Inflammatory macrophage treated with lipopolysaccharide for 4 hours (primary cell): ENCODE results near the gene L1CAM.
"Not testable (repeated sequence)": the region's sequence is repeated elsewhere in the genome, so short reads cannot be mapped to it uniquely, and the experiment has no call there.

ENCODE experiments used
- DNase-seq: peaks from one replicate; pipeline ENCODE4 v3.0.0-alpha.2; 2020

Gene L1CAM

DNA sequence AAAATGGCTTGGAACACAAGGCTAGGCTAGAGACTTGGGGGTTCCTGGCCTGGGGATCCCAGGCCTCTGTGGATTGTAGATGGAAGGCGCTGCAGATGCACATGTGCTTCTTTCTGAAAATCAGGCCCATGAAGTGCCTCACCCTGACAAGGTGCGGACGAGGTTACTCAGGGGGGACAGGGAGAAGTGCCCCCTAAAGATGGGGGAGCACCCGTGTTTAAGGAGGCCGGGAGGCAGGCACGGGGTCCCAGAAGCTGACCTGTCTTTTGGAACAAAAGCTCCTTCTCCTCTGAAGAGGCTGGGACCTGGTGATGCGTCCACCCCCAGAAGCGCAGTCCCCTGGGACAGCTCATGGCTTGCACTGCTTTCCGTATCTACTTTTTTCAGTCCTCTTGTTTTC lies 58.1 kb downstream of the L1CAM start:
- no peak for DNase-seq

DNA sequence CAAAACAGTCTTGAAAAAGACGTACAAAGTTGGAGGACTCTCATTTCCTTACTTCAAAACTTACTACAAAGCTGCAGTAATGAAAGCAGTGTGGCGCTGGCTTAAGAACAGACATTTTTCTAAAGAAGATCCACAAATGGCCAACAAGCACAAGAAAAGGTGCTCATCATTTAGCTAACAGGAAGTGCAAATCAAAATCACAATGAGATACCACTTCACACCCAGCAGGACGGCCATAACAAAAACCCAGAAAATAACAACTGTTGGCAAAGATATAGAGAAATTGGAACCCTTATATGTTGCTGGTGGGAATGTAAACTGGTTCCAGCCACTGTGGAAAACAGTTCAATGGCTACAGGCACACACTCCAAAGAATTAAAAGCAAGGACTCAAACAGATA lies 59.0 kb downstream of the L1CAM start:
- DNase-seq: no peak

DNA sequence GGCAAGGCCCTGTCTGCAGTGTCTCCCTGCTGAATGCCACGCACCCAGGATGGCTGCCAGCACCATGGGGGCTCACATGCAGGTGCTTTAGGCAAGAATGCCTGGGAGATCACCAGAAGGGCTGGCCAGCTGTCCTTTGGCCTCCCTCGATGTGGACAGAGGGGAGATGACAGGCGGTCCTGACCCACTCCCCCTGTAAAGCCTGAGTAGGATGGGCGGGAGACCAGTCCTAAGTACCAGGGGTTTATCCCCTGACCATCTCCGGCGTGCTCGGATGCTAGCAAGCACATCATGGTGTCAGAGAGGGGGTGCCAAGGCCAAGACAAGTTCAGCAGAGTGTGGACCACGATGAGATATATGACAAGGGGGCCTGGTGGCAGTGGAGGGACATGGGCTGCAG lies 60.9 kb downstream of the L1CAM start:
- DNase-seq: no peak

DNA sequence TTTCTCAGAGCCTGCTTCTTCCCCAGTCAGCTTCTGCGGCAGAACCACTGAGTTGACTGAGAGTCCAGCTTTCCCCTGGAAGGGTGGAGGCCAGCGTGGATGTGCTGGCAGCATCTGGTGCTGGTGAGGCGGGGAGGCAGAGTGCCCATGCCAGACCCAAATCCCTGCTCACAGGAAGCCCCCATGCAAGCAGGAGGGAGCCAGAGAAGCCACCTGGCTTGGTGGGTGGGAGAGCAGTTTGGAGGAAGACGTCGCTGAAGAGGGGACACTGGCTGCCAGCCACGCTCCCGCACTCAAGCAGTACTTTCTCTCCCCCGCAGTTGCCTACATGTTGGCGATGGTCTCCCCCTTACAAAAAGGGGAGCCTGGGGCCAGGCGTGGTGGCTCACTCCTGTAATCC lies 61.6 kb downstream of the L1CAM start:
- DNase-seq: no peak

DNA sequence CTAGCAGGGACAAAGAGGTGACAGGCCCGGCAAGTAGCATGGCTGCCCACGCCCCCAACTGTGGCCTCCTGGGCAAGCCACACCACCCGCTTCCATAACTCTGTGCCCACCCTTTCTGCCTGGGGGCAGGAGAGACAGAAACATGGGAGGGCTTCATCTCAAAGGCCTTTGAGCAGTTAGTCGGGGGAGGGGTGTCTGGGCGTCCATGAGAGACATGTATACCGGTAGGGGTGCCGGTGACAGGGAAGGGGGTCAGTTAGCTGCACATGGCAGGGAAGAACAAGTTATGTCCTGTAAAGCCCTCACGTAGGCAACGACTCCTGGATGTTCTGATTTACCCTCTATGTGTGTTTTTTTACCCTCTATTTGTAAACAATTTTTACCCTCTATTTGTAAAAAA lies 64.9 kb downstream of the L1CAM start:
- DNase-seq: no peak

DNA sequence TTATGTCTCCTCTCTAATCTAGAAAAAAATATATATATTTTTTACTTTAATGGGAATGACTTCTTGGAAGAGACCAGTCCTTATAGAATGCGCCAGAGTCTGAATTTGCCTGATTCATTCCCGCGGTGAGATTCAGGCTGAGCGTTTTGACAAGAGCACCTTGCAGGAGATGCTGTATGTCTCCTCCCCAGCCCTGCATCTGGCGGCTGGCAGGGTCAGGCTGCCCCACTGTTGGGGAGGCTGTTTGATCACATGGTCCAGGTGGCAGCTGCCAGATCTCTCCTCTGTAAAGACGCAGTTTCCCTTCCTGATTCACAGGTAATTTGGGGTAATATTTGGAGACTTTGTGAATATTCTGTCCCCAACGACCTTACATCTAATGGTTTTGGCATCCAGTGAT lies 65.4 kb downstream of the L1CAM start:
- no peak for DNase-seq

DNA sequence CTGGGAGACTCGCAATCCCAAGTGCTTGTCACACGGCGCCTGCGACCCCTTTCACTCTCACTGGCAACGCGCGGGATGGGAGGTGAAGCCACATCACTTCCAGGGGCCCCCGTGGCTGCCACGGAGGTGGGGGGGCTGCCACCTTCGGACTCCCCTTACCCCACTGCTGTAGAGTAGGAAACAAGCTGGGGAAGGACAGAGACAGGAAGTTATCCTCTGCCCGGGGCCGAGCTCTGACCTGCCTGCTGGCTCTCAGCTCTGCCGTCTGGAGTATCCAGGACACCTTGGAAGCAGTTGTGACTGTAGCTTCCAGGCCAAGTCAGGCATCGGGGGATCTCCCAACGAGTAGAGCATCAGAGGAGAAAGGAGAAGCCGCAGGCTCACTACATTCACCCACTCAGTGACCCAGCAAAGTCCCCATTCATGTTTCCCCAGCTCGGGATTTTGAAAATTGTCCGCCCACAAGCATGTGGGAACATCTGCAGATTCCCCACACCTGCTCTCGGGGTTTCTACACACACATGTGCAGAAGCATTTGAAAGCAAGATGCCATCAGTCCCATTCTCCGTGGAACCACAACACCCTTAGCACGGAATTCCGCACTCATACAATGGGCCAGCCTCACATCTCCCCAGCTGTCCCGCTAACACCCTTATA lies 66.5 kb downstream of the L1CAM start:
- DNase-seq: no peak

DNA sequence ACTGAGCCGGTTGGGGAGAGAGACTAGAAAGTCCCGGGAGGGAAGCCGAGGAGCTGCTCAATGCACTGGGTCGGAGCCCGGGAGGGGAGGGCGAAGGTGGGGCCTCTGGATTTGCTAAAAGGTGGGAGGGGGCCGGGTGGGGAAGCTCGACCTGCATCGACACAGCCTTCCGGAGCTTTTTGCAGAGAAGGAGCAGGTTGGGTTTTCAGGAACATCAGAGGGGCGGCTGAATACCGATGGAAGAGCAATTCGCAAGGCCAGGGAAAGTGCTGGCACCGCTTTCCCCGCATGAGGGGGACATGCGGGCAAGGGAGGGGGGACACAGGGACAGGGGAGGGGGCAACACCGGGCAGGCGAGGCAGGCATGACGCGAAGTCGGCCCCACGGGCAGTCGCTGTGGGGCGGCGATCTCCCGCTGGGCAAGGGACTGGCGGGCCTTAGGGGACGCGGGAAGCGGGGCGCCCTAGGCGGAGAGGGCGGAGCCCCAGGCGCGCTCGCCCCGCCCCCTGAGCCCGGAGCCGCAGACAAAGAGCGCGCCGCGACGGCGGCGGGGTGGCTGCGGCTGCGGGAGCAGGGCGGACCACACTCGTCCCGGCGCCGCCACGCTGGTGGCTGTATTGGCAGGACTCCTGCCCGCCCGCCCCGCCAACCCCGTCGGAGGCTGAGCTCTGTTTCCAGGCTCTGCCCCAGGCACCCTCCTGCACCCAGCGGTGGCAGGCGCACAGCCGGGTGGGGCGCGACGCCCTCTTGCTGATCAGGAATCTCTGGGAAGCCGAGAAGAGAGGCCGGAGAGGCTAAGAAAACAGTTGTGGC lies 67.2 kb downstream of the L1CAM start:
- peak; percentile 13 for DNase-seq

DNA sequence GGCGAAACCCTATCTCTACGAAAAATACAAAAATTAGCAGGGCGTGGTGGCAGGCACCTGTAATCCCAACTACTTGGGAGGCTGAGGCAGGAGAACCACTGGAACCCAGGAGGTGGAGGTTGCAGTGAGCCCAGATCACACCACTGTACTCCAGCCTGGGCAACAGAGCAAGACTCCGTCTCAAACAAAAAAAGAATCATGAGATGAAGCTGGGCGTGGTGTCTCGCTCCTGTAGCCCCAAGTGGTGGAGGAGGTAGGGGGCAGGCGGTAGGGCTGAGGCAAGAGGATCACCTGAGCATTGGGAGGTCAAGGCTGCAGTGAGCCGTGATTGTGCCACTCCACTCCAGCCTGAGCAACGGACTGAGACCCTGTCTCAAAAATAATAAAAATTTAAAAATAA lies 67.9 kb downstream of the L1CAM start:
- not testable (repeated sequence) for DNase-seq

DNA sequence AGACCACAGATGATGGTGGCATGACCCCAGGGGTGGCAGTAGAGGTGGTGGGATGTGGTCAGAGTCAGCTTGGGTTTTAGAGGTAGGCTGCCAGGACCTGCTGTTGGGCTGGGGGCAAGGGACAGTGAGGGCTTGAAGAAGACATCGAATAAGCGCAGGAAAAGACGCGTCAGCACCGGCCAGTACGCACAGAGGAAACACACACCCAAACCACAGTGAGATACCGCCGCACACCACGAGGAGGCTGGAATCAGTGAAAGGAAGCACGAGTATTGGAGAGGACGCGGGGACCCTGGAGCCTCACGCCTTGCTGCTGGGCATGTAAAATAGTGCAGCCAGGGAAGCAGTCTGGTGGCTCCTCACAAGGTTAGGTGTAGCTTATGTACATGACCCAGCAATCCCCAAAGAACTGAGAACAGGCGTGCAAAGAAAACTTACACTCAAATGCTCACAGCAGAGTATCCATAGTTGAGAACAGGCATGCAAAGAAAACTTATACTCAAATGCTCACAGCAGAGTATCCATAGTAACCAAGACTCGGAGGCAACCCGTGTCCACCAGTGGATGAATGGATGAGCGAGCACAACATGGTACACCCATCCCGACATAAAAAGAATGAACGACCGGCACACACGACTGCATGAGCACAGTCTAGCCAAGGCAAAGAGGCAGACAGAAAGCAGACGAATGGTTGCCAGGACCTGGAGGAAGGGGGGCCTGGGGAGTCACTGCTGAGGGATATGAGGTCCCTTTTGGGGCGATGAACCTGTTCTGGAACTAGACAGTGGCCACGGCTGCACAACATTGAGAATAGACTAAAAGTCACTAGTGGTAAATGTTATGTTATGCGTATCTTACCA lies 68.9 kb downstream of the L1CAM start:
- peak; percentile 2 for DNase-seq

DNA sequence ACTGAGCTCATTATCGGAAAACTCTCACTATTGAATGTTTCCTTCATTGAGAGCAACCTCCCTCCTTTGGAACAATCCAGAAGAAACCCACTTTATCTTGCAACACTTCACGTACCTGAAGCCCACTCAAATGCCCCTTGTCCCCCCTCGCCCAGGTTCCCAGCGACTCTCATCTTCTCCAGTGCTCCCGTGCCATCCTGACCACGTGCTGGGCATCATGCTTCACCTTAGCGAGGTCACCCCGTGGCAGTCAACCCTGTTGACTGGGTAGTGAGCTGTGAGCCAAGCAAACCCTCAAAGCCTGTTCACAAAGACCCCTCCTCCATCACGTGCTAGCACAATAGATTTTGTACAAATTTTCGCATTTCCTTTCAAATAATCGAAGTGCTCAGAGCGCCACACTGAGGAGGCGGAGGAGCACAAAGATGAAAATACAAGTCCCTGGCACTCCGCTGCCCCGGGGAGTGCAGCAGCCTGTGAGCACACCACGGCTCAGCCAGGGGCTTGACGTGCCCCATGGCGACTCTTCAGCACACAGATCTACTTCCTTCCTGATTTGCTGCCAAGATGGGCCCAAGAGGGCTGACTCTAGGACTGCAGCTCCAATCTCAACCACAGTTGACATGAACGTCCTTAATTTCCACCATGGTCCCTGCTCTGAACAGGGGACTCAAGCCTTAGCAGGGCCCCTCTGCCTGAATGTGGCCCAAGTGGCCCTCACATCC lies 71.2 kb downstream of the L1CAM start:
- no peak for DNase-seq

DNA sequence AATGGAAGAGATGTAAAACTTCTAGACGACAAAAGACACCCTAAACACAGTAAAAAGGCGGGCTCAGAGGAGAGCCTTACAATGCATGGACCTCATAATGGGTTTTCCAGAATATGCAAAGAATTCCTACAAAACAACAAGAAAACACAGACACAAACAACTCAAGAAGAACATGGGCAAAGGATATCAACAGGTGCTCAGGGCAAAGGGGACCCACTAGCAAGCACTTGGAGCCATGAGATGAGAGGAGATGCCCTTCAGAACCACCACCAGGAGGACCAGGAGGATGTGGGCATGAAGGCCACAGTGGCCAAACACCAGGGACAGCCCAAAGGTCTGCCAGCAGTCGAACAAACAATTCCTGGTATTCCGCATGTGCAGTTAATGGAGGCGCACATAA lies 72.8 kb downstream of the L1CAM start:
- DNase-seq: no peak

DNA sequence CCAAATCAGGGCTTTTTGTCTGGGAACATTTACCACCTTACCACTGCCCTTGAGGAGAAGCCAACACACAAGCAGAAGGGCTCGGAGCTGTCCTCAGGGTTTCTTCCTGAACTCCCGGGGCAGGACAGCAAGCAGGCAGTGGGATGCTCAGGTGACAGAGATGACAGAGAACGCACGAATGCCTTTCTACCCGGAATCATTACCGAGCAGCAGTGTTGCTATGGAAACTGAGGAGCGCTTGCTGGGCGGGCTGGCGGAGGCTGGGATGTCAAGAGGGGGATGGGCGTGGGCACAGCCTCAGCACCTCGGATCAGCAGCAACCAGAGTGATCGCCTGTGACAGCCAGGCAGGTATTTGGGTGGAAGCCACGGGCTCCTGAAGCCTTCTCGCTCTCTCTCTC lies 73.8 kb downstream of the L1CAM start:
- DNase-seq: no peak
